Liver (tissue), 9 donors: Measurements from ENCODE around the gene PEAK3. TPM values are rescaled to one million over a fixed set of nuclear protein-coding genes. Genes with fewer than 3 reads are reported as not detected.

Source experiments
- DNase-seq: peaks from one replicate; pipeline ENCODE4 v3.0.0-alpha.2; 2017; ENCODE audit warnings: low spot score
- H3K27ac ChIP-seq, 2 donors: one replicate each; pipeline ENCODE4 v1.7.0; 2013; ENCODE audit warnings: inconsistent platforms in 2 of 2, low read length in 2 of 2, control low read depth in 1 of 2, low read depth in 1 of 2, mild to moderate bottlenecking in 1 of 2
- H3K27me3 ChIP-seq, 4 donors: one replicate each; pipeline versions ENCODE4 v1.6.1 to v1.7.0; 2013; ENCODE audit warnings: low read length in 3 of 4, inconsistent platforms in 1 of 4, mild to moderate bottlenecking in 1 of 4, moderate library complexity in 1 of 4; ENCODE audit not compliant: control insufficient read depth in 4 of 4, insufficient read depth in 4 of 4
- H3K36me3 ChIP-seq, 4 donors: one replicate each; pipeline versions ENCODE4 v1.6.1 to v1.7.0; 2013; ENCODE audit warnings: low read length in 3 of 4, mild to moderate bottlenecking in 3 of 4, low read depth in 1 of 4, moderate library complexity in 1 of 4; ENCODE audit not compliant: control insufficient read depth in 4 of 4, insufficient read depth in 3 of 4
- H3K4me1 ChIP-seq, 4 donors: one replicate each; pipeline versions ENCODE4 v1.6.1 to v1.7.0; 2013; ENCODE audit warnings: low read length in 3 of 4, mild to moderate bottlenecking in 3 of 4, moderate library complexity in 1 of 4; ENCODE audit not compliant: control insufficient read depth in 4 of 4, insufficient read depth in 4 of 4
- H3K4me3 ChIP-seq, 3 donors: one replicate each; pipeline versions ENCODE4 v1.6.1 to v1.7.0; 2013; ENCODE audit warnings: low read length in 3 of 3, control low read depth in 1 of 3, low read depth in 1 of 3, mild to moderate bottlenecking in 1 of 3
- H3K9ac ChIP-seq, 2 donors: one replicate each; pipeline ENCODE4 v1.7.0; 2013; ENCODE audit warnings: low read length in 2 of 2, mild to moderate bottlenecking in 2 of 2, moderate library complexity in 2 of 2, control low read depth in 1 of 2, low read depth in 1 of 2
- H3K9me3 ChIP-seq, 4 donors: one replicate each; pipeline versions ENCODE4 v1.6.1 to v1.7.0; 2013; ENCODE audit warnings: low read length in 3 of 4; ENCODE audit not compliant: control insufficient read depth in 4 of 4
- ATF3 ChIP-seq: IDR thresholded peaks from 2 replicates; pipeline ENCODE4 v1.6.1; 2016; ENCODE audit warnings: antibody characterized with exemption
- CTCF ChIP-seq: fragments of 150-350 bp; IDR thresholded peaks from 2 replicates; pipeline ENCODE4 v1.5.1; 2017; ENCODE audit warnings: improper control_type of control experiment, low read depth, low read length; ENCODE audit not compliant: missing input control
- FOXA1 ChIP-seq: IDR thresholded peaks from 2 replicates; pipeline ENCODE4 v1.6.1; 2016; ENCODE audit warnings: antibody characterized with exemption
- FOXA2 ChIP-seq: IDR thresholded peaks from 2 replicates; pipeline ENCODE4 v1.6.1; 2016; ENCODE audit warnings: antibody characterized with exemption
- HNF4A ChIP-seq, 2 donors: conservative IDR thresholded peaks; 2 replicates each; pipeline ENCODE4 v1.6.1; 2016; ENCODE audit warnings: antibody characterized with exemption in 2 of 2, mild to moderate bottlenecking in 2 of 2
- JUND ChIP-seq, 2 donors: IDR thresholded peaks; 2 replicates each; pipeline ENCODE4 v1.6.1; 2016; ENCODE audit warnings: antibody characterized with exemption in 2 of 2
- MAX ChIP-seq: IDR thresholded peaks from 2 replicates; pipeline ENCODE4 v1.6.1; 2016; ENCODE audit warnings: antibody characterized with exemption
- NR2F2 ChIP-seq: IDR thresholded peaks from 2 replicates; pipeline ENCODE4 v1.6.1; 2016; ENCODE audit warnings: antibody characterized with exemption
- REST ChIP-seq: IDR thresholded peaks from 2 replicates; pipeline ENCODE4 v1.6.1; 2016; ENCODE audit warnings: antibody characterized with exemption, mild to moderate bottlenecking
- RXRA ChIP-seq, 2 donors: IDR thresholded peaks; 2 replicates each; pipeline ENCODE4 v1.6.1; 2017 to 2018; ENCODE audit warnings: antibody characterized with exemption in 2 of 2, mild to moderate bottlenecking in 1 of 2
- SP1 ChIP-seq: IDR thresholded peaks from 2 replicates; pipeline ENCODE4 v1.6.1; 2018; ENCODE audit warnings: antibody characterized with exemption, mild to moderate bottlenecking
- TAF1 ChIP-seq: conservative IDR thresholded peaks from 2 replicates; pipeline ENCODE4 v1.6.1; 2016; ENCODE audit warnings: antibody characterized with exemption, mild to moderate bottlenecking
- YY1 ChIP-seq: IDR thresholded peaks from 2 replicates; pipeline ENCODE4 v1.6.1; 2016; ENCODE audit warnings: antibody characterized with exemption, mild to moderate bottlenecking
- ZBTB33 ChIP-seq: IDR thresholded peaks from 2 replicates; pipeline ENCODE4 v1.6.1; 2016; ENCODE audit warnings: antibody characterized with exemption
- WGBS: extraction: QIAGEN DNeasy Blood & Tissue Kit; methylation state at CpG from one replicate; pipeline ENCODE4 v1.1.7; 2013; 5-methylcytosine and 5-hydroxymethylcytosine counted together
- polyA plus RNA-seq, 2 donors: library from polyadenylated mRNA; stranded (reverse) in 1 of 2; unstranded in 1 of 2; fragments of 200-250 nt in 1 of 2; fragments of >200 nt in 1 of 2; fragmentation: Nextera tagmentation in 1 of 2; extraction: Ambion mirVana in 1 of 2; gene quantifications; one replicate each; pipeline versions ENCODE4 v1.2.1 to v1.2.3, GENCODE V29; 2013 to 2015
- total RNA-seq, 2 donors: library from RNA; depleted of rRNA; stranded (reverse); fragments of >200 nt; gene quantifications; one replicate each; pipeline ENCODE4 v1.2.3, GENCODE V29; 2014
- donor health status: healthy.
- donor health status: healthy.
- donor health status: healthy.
- donor health status: healthy.
- donor health status: healthy.

The PEAK3 gene
- total and polyA plus RNA-seq, 4 donors: 0.09 to 0.67 (median 0.31) TPM

GRCh38 chr19:2227415-2228156, 54.4 kb downstream of the PEAK3 start:
- H3K4me1 ChIP-seq: peaks cover 7 to 27% (median 13%) of the 10 kb centered on the region in 4 donors
- H3K27ac ChIP-seq: no peak overlapping the region
- 79% methylated on average over 67 of the region's 67 CpGs for WGBS
- H3K36me3 ChIP-seq: peaks cover 0 to 37% (median 14%) of the 10 kb centered on the region in 4 donors
- no peak for DNase-seq
- TF ChIP-seq HNF4A (conservative IDR thresholded peaks at IDR 0.05): peak in 1 of 2 donors; percentile 4
- TF ChIP-seq TAF1: no peak
- H3K27me3 ChIP-seq: no peaks in the 10 kb centered on the region
- no peak overlapping the region for H3K9ac ChIP-seq
- no peak overlapping the region for H3K4me3 ChIP-seq
- H3K9me3 ChIP-seq: no peaks in the 10 kb centered on the region

GRCh38 chr19:2226840-2227360, 55.1 kb downstream of the PEAK3 start:
- TF ChIP-seq ZBTB33 (no peak), SP1 (no peak), REST (no peak), JUND (IDR thresholded peaks at IDR 0.05) (no peak), RXRA (IDR thresholded peaks at IDR 0.05) (no peak), CTCF (no peak), TAF1 (no peak), FOXA2 (no peak), FOXA1 (no peak), YY1 (no peak), NR2F2 (no peak), HNF4A (conservative IDR thresholded peaks at IDR 0.05) (no peak), MAX (no peak), ATF3 (no peak)
- H3K36me3 ChIP-seq: peaks cover 0 to 37% (median 16%) of the 10 kb centered on the region in 4 donors
- no peaks in the 10 kb centered on the region for H3K9me3 ChIP-seq
- no peak overlapping the region for H3K27ac ChIP-seq
- peaks cover 7 to 27% (median 13%) of the 10 kb centered on the region in 4 donors for H3K4me1 ChIP-seq
- 95% methylated on average over 53 of the region's 53 CpGs for WGBS
- H3K27me3 ChIP-seq: no peaks in the 10 kb centered on the region
- no peak for DNase-seq
- no peak overlapping the region for H3K9ac ChIP-seq
- no peak overlapping the region for H3K4me3 ChIP-seq
